Mammary epithelial cell (primary cell): Measurements from ENCODE around the gene ZNF664.

Experiments used
- EZH2 ChIP-seq: IDR thresholded peaks from 2 replicates; pipeline ENCODE4 v1.6.1; 2012; ENCODE audit warnings: low read length, inconsistent platforms, borderline replicate concordance
- TF ChIP-seq, protein P1 (sequence below), 2 donors: IDR thresholded peaks in 1 of 2; conservative IDR thresholded peaks in 1 of 2; 2 replicates each; pipeline ENCODE4 v1.5.1; 2011 to 2012; ENCODE audit warnings: inconsistent platforms in 2 of 2, low read length in 2 of 2, mild to moderate bottlenecking in 2 of 2, control low read depth in 1 of 2, low read depth in 1 of 2; ENCODE audit not compliant: insufficient read depth in 1 of 2; ENCODE audit errors: extremely low read depth in 1 of 2

DNA sequence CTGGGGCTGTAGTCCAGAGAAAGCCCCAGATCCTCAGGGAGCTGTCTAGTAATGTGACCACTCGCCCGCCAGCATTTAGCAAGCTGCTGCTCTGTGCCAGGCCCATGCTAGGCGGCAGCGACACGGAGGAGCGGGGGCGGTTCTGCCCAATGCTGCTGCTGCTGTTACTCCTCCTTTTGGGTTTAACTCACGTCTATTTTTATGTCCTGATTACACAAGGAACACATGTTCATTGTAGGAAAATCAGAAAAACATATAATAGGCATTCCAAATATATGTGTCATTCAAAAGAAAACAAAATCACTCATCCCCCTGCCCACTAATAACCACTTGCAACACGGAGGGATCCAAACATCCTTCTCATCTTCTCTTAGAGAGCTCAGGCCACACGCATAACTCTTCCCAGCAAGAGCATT is 30.8 kb upstream of the ZNF664 start:
- TF ChIP-seq, protein P1, sequence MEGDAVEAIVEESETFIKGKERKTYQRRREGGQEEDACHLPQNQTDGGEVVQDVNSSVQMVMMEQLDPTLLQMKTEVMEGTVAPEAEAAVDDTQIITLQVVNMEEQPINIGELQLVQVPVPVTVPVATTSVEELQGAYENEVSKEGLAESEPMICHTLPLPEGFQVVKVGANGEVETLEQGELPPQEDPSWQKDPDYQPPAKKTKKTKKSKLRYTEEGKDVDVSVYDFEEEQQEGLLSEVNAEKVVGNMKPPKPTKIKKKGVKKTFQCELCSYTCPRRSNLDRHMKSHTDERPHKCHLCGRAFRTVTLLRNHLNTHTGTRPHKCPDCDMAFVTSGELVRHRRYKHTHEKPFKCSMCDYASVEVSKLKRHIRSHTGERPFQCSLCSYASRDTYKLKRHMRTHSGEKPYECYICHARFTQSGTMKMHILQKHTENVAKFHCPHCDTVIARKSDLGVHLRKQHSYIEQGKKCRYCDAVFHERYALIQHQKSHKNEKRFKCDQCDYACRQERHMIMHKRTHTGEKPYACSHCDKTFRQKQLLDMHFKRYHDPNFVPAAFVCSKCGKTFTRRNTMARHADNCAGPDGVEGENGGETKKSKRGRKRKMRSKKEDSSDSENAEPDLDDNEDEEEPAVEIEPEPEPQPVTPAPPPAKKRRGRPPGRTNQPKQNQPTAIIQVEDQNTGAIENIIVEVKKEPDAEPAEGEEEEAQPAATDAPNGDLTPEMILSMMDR (conservative IDR thresholded peaks at IDR 0.05 in 1 of 2, IDR thresholded peaks at IDR 0.05 in 1 of 2; ENCODE audit: extremely low read depth in 1 of 2, insufficient read depth in 1 of 2, low read depth in 1 of 2, low read length in 2 of 2), result no peak
- TF ChIP-seq EZH2, result no peak
